ENCODE results near the gene GNG13.

DNA sequence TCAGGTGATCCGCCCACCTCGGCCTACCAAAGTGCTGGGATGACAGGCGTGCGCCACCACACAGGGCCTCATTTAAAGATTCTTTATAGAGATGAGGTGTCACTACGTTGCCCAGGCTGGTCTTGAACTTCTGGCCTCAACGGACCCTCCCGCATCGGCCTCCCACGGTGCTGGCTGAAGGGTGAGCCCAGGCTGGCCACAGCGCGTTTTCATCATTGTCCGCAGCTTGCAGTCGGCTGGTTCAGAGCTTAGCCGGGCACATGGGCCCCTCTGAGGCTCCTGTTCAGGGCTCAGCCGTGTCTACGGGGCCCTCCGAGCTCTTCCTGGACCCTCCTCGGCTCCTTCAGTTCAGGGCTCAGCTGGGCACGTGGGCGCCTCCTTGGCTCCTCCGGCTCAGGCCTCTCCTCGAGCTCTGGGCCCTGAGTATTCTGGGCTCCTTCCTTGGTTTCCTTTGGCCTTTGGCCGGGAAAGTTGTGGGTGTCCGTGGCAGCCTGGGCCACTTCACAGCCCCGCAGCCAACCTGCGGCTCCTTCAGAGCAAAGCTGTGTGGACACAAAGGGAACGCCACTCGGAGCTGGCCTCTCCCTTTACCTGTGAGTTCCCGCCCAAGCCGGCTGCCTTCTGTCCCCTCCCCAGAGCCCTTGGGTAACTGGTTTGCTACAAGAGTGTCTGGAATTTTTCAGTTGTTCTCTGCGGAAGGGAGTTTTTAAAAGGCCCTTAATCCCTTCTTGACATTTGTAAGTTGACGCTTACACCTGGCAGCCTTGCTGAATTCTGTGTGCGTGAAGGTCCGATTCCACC is 41.2 kb downstream of the GNG13 start:
- TF ChIP-seq POLR2A (IDR thresholded peaks at IDR 0.05; ENCODE audit: low read length) (no peak), CEBPB (IDR thresholded peaks at IDR 0.05) (no peak), MAFK (IDR thresholded peaks at IDR 0.05; ENCODE audit: partially characterized antibody) (no peak), CHD2 (IDR thresholded peaks at IDR 0.05; ENCODE audit: low read length, partially characterized antibody) (no peak), HDAC2 (IDR thresholded peaks at IDR 0.05) (no peak), EP300 (IDR thresholded peaks at IDR 0.05) (no peak)
- TF ChIP-seq, protein P1, sequence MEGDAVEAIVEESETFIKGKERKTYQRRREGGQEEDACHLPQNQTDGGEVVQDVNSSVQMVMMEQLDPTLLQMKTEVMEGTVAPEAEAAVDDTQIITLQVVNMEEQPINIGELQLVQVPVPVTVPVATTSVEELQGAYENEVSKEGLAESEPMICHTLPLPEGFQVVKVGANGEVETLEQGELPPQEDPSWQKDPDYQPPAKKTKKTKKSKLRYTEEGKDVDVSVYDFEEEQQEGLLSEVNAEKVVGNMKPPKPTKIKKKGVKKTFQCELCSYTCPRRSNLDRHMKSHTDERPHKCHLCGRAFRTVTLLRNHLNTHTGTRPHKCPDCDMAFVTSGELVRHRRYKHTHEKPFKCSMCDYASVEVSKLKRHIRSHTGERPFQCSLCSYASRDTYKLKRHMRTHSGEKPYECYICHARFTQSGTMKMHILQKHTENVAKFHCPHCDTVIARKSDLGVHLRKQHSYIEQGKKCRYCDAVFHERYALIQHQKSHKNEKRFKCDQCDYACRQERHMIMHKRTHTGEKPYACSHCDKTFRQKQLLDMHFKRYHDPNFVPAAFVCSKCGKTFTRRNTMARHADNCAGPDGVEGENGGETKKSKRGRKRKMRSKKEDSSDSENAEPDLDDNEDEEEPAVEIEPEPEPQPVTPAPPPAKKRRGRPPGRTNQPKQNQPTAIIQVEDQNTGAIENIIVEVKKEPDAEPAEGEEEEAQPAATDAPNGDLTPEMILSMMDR (IDR thresholded peaks at IDR 0.05), result no peak
- TF ChIP-seq, protein P2, sequence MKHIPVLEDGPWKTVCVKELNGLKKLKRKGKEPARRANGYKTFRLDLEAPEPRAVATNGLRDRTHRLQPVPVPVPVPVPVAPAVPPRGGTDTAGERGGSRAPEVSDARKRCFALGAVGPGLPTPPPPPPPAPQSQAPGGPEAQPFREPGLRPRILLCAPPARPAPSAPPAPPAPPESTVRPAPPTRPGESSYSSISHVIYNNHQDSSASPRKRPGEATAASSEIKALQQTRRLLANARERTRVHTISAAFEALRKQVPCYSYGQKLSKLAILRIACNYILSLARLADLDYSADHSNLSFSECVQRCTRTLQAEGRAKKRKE (CRISPR knock-in tag; IDR thresholded peaks at IDR 0.05; ENCODE audit: low read depth), result no peak
